ENCODE measurements around the gene PITX1. TPM values are rescaled to one million over a fixed set of nuclear protein-coding genes. Genes with fewer than 3 reads are reported as not detected.
A peak's percentile ranks its signal among the peaks of the same experiment; 100 is the strongest.
"Not testable (repeated sequence)": the region's sequence is repeated elsewhere in the genome, so short reads cannot be mapped to it uniquely, and the experiment has no call there.

The PITX1 gene
- not detected for total RNA-seq

GRCh38 chr5:135033901-135034235 lies at the start of gene PITX1:
TSS of gene PITX1 (minus strand) at chr5:135034228. CDS start at chr5:135033881, 347 bp downstream.
- Mint-ChIP-seq H3K27ac (no peak within 1 kb of the TSS), H3K9me3 (no peaks in the 10 kb centered on the region), H3K36me3 (peaks cover 9% of the 10 kb centered on the region), H3K27me3 (peaks cover 49 to 53% of the 10 kb centered on the region in 2 donors), H3K4me1 (ENCODE audit: low read depth in 2 of 2) (peaks cover 13 to 14% of the 10 kb centered on the region in 2 donors), H3K4me3 (peak within 1 kb of the TSS; percentile 79)
- no peak for DNase-seq (ENCODE audit: low spot score)
- peak in 1 of 2 donors; percentile 40 for ATAC-seq

GRCh38 chr5:135083334-135083733 lies 49.3 kb upstream of the PITX1 start:
- H3K4me1 Mint-ChIP-seq (ENCODE audit: low read depth in 2 of 2); ATAC-seq; H3K36me3 Mint-ChIP-seq: not testable (repeated sequence)

GRCh38 chr5:135081240-135081639 lies 47.2 kb upstream of the PITX1 start:
- no peaks in the 10 kb centered on the region for H3K4me1 Mint-ChIP-seq (ENCODE audit: low read depth in 2 of 2)
- H3K36me3 Mint-ChIP-seq, result peaks cover 5% of the 10 kb centered on the region
- ATAC-seq (no peak), DNase-seq (ENCODE audit: low spot score) (no peak)
- H3K4me3 Mint-ChIP-seq, result no peak overlapping the region
- H3K9me3 Mint-ChIP-seq, result no peaks in the 10 kb centered on the region
- no peak overlapping the region for H3K27ac Mint-ChIP-seq
- H3K27me3 Mint-ChIP-seq, result peaks cover 9 to 15% of the 10 kb centered on the region in 2 donors

More at GRCh38 chr5:135083334-135083733, 49.3 kb upstream of the PITX1 start:
- not testable (repeated sequence) for DNase-seq (ENCODE audit: low spot score); H3K4me3 Mint-ChIP-seq; H3K9me3 Mint-ChIP-seq; H3K27ac Mint-ChIP-seq
- peaks cover 20 to 31% of the 10 kb centered on the region in 2 donors for H3K27me3 Mint-ChIP-seq

GRCh38 chr5:135079760-135080159 lies 45.7 kb upstream of the PITX1 start:
- ATAC-seq (peak in 1 of 2 donors; percentile 21), DNase-seq (ENCODE audit: low spot score) (no peak)
- no peaks in the 10 kb centered on the region for H3K4me1 Mint-ChIP-seq (ENCODE audit: low read depth in 2 of 2)
- no peak overlapping the region for H3K4me3 Mint-ChIP-seq
- peaks cover 5% of the 10 kb centered on the region for H3K36me3 Mint-ChIP-seq
- H3K27ac Mint-ChIP-seq, result no peak overlapping the region
- peaks cover 11 to 13% of the 10 kb centered on the region in 2 donors for H3K27me3 Mint-ChIP-seq
- H3K9me3 Mint-ChIP-seq, result no peaks in the 10 kb centered on the region

GRCh38 chr5:135079099-135079681 lies 45.2 kb upstream of the PITX1 start:
- Mint-ChIP-seq H3K4me3 (no peak overlapping the region), H3K4me1 (ENCODE audit: low read depth in 2 of 2) (no peaks in the 10 kb centered on the region), H3K27me3 (peaks cover 11 to 13% of the 10 kb centered on the region in 2 donors), H3K36me3 (peaks cover 5% of the 10 kb centered on the region), H3K9me3 (no peaks in the 10 kb centered on the region), H3K27ac (no peak overlapping the region)
- peak in 1 of 2 donors; percentile 32 for ATAC-seq
- DNase-seq (ENCODE audit: low spot score), result no peak

GRCh38 chr5:135076801-135077200 lies 42.8 kb upstream of the PITX1 start:
- H3K4me3 Mint-ChIP-seq, result no peak overlapping the region
- no peak for ATAC-seq
- H3K4me1 Mint-ChIP-seq (ENCODE audit: low read depth in 2 of 2), result no peaks in the 10 kb centered on the region
- no peaks in the 10 kb centered on the region for H3K9me3 Mint-ChIP-seq
- H3K36me3 Mint-ChIP-seq, result peaks cover 5% of the 10 kb centered on the region
- DNase-seq (ENCODE audit: low spot score), result no peak
- no peak overlapping the region for H3K27ac Mint-ChIP-seq
- peaks cover 11 to 13% of the 10 kb centered on the region in 2 donors for H3K27me3 Mint-ChIP-seq

GRCh38 chr5:135076051-135076491 lies 42.0 kb upstream of the PITX1 start:
- Mint-ChIP-seq H3K4me3 (no peak overlapping the region), H3K36me3 (peaks cover 3% of the 10 kb centered on the region), H3K27ac (no peak overlapping the region), H3K4me1 (ENCODE audit: low read depth in 2 of 2) (no peaks in the 10 kb centered on the region), H3K9me3 (no peaks in the 10 kb centered on the region), H3K27me3 (peaks cover 6 to 11% of the 10 kb centered on the region in 2 donors)
- DNase-seq (ENCODE audit: low spot score) (no peak), ATAC-seq (no peak)

GRCh38 chr5:135075621-135076020 lies 41.6 kb upstream of the PITX1 start:
- Mint-ChIP-seq H3K27me3 (peaks cover 1 to 7% of the 10 kb centered on the region in 2 donors), H3K27ac (no peak overlapping the region), H3K4me1 (ENCODE audit: low read depth in 2 of 2) (no peaks in the 10 kb centered on the region), H3K9me3 (no peaks in the 10 kb centered on the region), H3K4me3 (no peak overlapping the region), H3K36me3 (no peaks in the 10 kb centered on the region)
- ATAC-seq, result no peak
- DNase-seq (ENCODE audit: low spot score), result no peak

- ATAC-seq (no peak), DNase-seq (ENCODE audit: low spot score) (no peak)
- peaks cover 0 to 6% of the 10 kb centered on the region in 2 donors for H3K27me3 Mint-ChIP-seq
- H3K4me3 Mint-ChIP-seq, result no peak overlapping the region
- no peaks in the 10 kb centered on the region for H3K9me3 Mint-ChIP-seq
- H3K27ac Mint-ChIP-seq, result no peak overlapping the region
- H3K36me3 Mint-ChIP-seq, result no peaks in the 10 kb centered on the region
- H3K4me1 Mint-ChIP-seq (ENCODE audit: low read depth in 2 of 2), result no peaks in the 10 kb centered on the region
These were observed 39.8 kb upstream of the PITX1 start for GRCh38 chr5:135073761-135074345.

GRCh38 chr5:135072387-135073281 lies 38.6 kb upstream of the PITX1 start:
- no peak overlapping the region for H3K27ac Mint-ChIP-seq
- peaks cover 0 to 4% of the 10 kb centered on the region in 2 donors for H3K27me3 Mint-ChIP-seq
- ATAC-seq, result peak in 1 of 2 donors; percentile 46
- DNase-seq (ENCODE audit: low spot score), result no peak
- no peaks in the 10 kb centered on the region for H3K36me3 Mint-ChIP-seq
- H3K9me3 Mint-ChIP-seq, result no peaks in the 10 kb centered on the region
- no peaks in the 10 kb centered on the region for H3K4me1 Mint-ChIP-seq (ENCODE audit: low read depth in 2 of 2)
- no peak overlapping the region for H3K4me3 Mint-ChIP-seq

GRCh38 chr5:135071311-135071710 lies 37.3 kb upstream of the PITX1 start:
- H3K9me3 Mint-ChIP-seq, result no peaks in the 10 kb centered on the region
- no peak overlapping the region for H3K4me3 Mint-ChIP-seq
- no peaks in the 10 kb centered on the region for H3K36me3 Mint-ChIP-seq
- no peak for DNase-seq (ENCODE audit: low spot score)
- peak in 1 of 2 donors; percentile 33 for ATAC-seq
- no peaks in the 10 kb centered on the region for H3K4me1 Mint-ChIP-seq (ENCODE audit: low read depth in 2 of 2)
- peaks cover 0 to 2% of the 10 kb centered on the region in 2 donors for H3K27me3 Mint-ChIP-seq
- H3K27ac Mint-ChIP-seq, result no peak overlapping the region

GRCh38 chr5:135069895-135070657 lies 36.0 kb upstream of the PITX1 start:
- peaks cover 0 to 2% of the 10 kb centered on the region in 2 donors for H3K27me3 Mint-ChIP-seq
- H3K27ac Mint-ChIP-seq, result no peak overlapping the region
- H3K4me3 Mint-ChIP-seq, result no peak overlapping the region
- no peaks in the 10 kb centered on the region for H3K36me3 Mint-ChIP-seq
- no peaks in the 10 kb centered on the region for H3K4me1 Mint-ChIP-seq (ENCODE audit: low read depth in 2 of 2)
- H3K9me3 Mint-ChIP-seq, result no peaks in the 10 kb centered on the region
- no peak for ATAC-seq
- no peak for DNase-seq (ENCODE audit: low spot score)

GRCh38 chr5:135069016-135069770 lies 35.2 kb upstream of the PITX1 start:
- no peak overlapping the region for H3K4me3 Mint-ChIP-seq
- ATAC-seq, result no peak

More at GRCh38 chr5:135069016-135069770, 35.2 kb upstream of the PITX1 start:
- H3K36me3 Mint-ChIP-seq, result no peaks in the 10 kb centered on the region
- H3K4me1 Mint-ChIP-seq (ENCODE audit: low read depth in 2 of 2), result no peaks in the 10 kb centered on the region
- no peak overlapping the region for H3K27ac Mint-ChIP-seq
- H3K9me3 Mint-ChIP-seq, result no peaks in the 10 kb centered on the region
- peaks cover 0 to 4% of the 10 kb centered on the region in 2 donors for H3K27me3 Mint-ChIP-seq
- DNase-seq (ENCODE audit: low spot score), result no peak
